Stomach (tissue), 4 donors: ENCODE data around the gene SLFN12L.
"Not testable (repeated sequence)": the region's sequence is repeated elsewhere in the genome, so short reads cannot be mapped to it uniquely, and the experiment has no call there.

Experiments
- EP300 ChIP-seq: sonication (generic); formaldehyde crosslinking; IDR thresholded peaks from one replicate; pipeline ENCODE4 v1.6.1; 2017; ENCODE audit warnings: antibody characterized with exemption
- POLR2A ChIP-seq, 4 donors: fragments of 450-650 bp; IDR thresholded peaks; one replicate each; pipeline ENCODE4 v1.6.1; 2016; ENCODE audit warnings: antibody characterized with exemption in 4 of 4, control low read depth in 2 of 4, mild to moderate bottlenecking in 1 of 4, moderate library complexity in 1 of 4
- TF ChIP-seq, protein P1 (sequence below), 7 experiments: fragments of 450-650 bp in 4 of 7; fragments of 200-600 bp in 3 of 7; sonication (generic) in 3 of 7; IDR thresholded peaks; one replicate each; pipeline ENCODE4 v1.5.1; 2016 to 2019; ENCODE audit warnings: antibody characterized with exemption in 7 of 7, control low read depth in 2 of 7, mild to moderate bottlenecking in 1 of 7

DNA sequence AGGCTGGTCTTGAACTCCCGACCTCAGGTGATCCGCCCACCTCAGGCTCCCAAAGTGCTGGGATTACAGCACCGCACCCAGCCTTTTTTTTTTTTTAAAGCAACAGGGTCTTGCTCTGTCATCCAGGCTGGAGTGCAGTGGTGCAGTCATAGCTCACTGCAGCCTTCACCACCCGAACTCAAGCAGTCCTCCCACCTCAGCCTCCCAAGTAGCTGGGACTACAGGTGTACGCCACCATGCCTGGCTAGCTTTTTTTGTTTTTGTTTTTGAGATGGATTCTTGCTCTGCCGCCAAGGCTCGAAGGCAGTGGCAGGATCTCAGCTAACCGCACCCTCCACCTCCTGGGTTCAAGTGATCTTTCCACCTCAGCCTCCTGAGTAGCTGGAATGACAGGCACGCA lies 2.1 kb downstream of the SLFN12L start:
- TF ChIP-seq, protein P1, sequence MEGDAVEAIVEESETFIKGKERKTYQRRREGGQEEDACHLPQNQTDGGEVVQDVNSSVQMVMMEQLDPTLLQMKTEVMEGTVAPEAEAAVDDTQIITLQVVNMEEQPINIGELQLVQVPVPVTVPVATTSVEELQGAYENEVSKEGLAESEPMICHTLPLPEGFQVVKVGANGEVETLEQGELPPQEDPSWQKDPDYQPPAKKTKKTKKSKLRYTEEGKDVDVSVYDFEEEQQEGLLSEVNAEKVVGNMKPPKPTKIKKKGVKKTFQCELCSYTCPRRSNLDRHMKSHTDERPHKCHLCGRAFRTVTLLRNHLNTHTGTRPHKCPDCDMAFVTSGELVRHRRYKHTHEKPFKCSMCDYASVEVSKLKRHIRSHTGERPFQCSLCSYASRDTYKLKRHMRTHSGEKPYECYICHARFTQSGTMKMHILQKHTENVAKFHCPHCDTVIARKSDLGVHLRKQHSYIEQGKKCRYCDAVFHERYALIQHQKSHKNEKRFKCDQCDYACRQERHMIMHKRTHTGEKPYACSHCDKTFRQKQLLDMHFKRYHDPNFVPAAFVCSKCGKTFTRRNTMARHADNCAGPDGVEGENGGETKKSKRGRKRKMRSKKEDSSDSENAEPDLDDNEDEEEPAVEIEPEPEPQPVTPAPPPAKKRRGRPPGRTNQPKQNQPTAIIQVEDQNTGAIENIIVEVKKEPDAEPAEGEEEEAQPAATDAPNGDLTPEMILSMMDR (IDR thresholded peaks at IDR 0.05), result not testable (repeated sequence)
- TF ChIP-seq POLR2A (IDR thresholded peaks at IDR 0.05); EP300: not testable (repeated sequence)
